ENCODE results near the gene SLC17A1. TPM values are rescaled to one million over a fixed set of nuclear protein-coding genes. Genes with fewer than 3 reads are reported as not detected.

The SLC17A1 gene
- total and polyA plus RNA-seq, 2 of the 13 experiments (the other 11 are each of a cell fraction or from before 2014, with no cell fraction given): 0.09 to 2.1 TPM

- TF ChIP-seq HOMEZ (CRISPR knock-in tag; IDR thresholded peaks at IDR 0.05; ENCODE audit: low read depth) (no peak), PRMT3 (CRISPR knock-in tag; IDR thresholded peaks at IDR 0.05; ENCODE audit: borderline replicate concordance, low read depth) (no peak), XBP1 (CRISPR knock-in tag; IDR thresholded peaks at IDR 0.05) (no peak), WIZ (CRISPR knock-in tag; IDR thresholded peaks at IDR 0.05) (no peak), HNRNPL (IDR thresholded peaks at IDR 0.05; ENCODE audit: low read depth, low read length) (no peak)
These were observed 61.9 kb downstream of the SLC17A1 start (continued) for GRCh38 chr6:25769983-25770382.

GRCh38 chr6:25768566-25768965 lies 63.3 kb downstream of the SLC17A1 start:
- no peak for DNase-seq (ENCODE audit: low spot score)
- Histone ChIP-seq H3K4me2 (ENCODE audit: low read depth, low read length) (no peak overlapping the region), H3K36me3 (replicated peaks in 1 of 2; ENCODE audit: control insufficient read depth in 1 of 2, insufficient read depth in 2 of 2, low read length in 2 of 2) (no peaks in the 10 kb centered on the region), H3K9ac (ENCODE audit: insufficient read depth, low read depth, low read length) (no peak overlapping the region), H4K20me1 (ENCODE audit: insufficient read depth, low read length) (no peaks in the 10 kb centered on the region), H3K9me3 (ENCODE audit: low read length) (no peaks in the 10 kb centered on the region), H3K4me1 (ENCODE audit: insufficient read depth, low read length) (no peaks in the 10 kb centered on the region), H3K79me2 (ENCODE audit: insufficient read depth, low read length) (no peaks in the 10 kb centered on the region), H2AFZ (ENCODE audit: low read length) (no peak overlapping the region), H3K27me3 (ENCODE audit: control insufficient read depth in 1 of 2, insufficient read depth in 2 of 2, low read length in 2 of 2) (no peaks in the 10 kb centered on the region), H3K4me3 (replicated peaks in 1 of 3; ENCODE audit: insufficient read depth in 1 of 3, low read depth in 2 of 3, low read length in 3 of 3) (no peak overlapping the region), H3K27ac (ENCODE audit: extremely low read length, insufficient read depth, low read length) (no peak overlapping the region)
- ChIA-PET CTCF (ENCODE audit: low intra/inter-chr PET ratio, low total read pairs) (no interaction called here), POLR2A (no interaction called here)
- no TSS peak for BruUV-seq (replicated peaks)
- FAIRE-seq: no peak
- intact Hi-C loops (cut with micrococcal nuclease; ENCODE audit: unreplicated experiment) (no loop called here), in situ Hi-C loops (cut with HindIII; ENCODE audit: extremely low pct_ligation_motif_present, low pct_unique_long_range_greater_than_20kb) (no loop called here)
- no peak for TF ChIP-seq HNRNPH1 (optimal IDR thresholded peaks at IDR 0.05; ENCODE audit: low read depth, low read length)
- no peak for TF ChIP-seq ZNF382 (CRISPR knock-in tag; IDR thresholded peaks at IDR 0.05; ENCODE audit: borderline replicate concordance)
- TF ChIP-seq ZNF839 (CRISPR knock-in tag; IDR thresholded peaks at IDR 0.05; ENCODE audit: borderline replicate concordance): no peak
- TF ChIP-seq ZNF710 (CRISPR knock-in tag; IDR thresholded peaks at IDR 0.05; ENCODE audit: borderline replicate concordance): no peak
- no peak for TF ChIP-seq TRAFD1 (CRISPR knock-in tag; IDR thresholded peaks at IDR 0.05; ENCODE audit: borderline replicate concordance)
- TF ChIP-seq TGIF2 (CRISPR knock-in tag; IDR thresholded peaks at IDR 0.05): no peak
- TF ChIP-seq CBX1 (IDR thresholded peaks at IDR 0.05; ENCODE audit: low read depth): no peak
- no peak for TF ChIP-seq MYNN (CRISPR knock-in tag; IDR thresholded peaks at IDR 0.05; ENCODE audit: low read depth)
- no peak for TF ChIP-seq FOXJ3 (CRISPR knock-in tag; IDR thresholded peaks at IDR 0.05; ENCODE audit: borderline replicate concordance)
- no peak for TF ChIP-seq ZNF446 (CRISPR knock-in tag; IDR thresholded peaks at IDR 0.05)
- TF ChIP-seq ZNF879 (CRISPR knock-in tag; IDR thresholded peaks at IDR 0.05): no peak
- no peak for TF ChIP-seq ZNF24 (IDR thresholded peaks at IDR 0.05)
- ATAC-seq: no peak
- WGBS (ENCODE audit: low lambda C conversion rate): 8% methylated on average over 1 of the region's 1 CpG

Data from HepG2 (cell line).